Upper lobe of right lung (tissue), 1 donor: Measurements from ENCODE around the gene AMPD2. TPM values are rescaled to one million over a fixed set of nuclear protein-coding genes. Genes with fewer than 3 reads are reported as not detected.

Source experiments
- ATAC-seq: fragments of 200-7000 bp; cut with Tn5 transposase; one replicate; pipeline ENCODE4 v1.9.1; 2020; ENCODE audit warnings: mild to moderate bottlenecking, moderate library complexity
- DNase-seq: peaks from one replicate; pipeline ENCODE4 v3.0.0-alpha.2; 2020
- H3K27ac ChIP-seq: fragments of 200-600 bp; one replicate; pipeline ENCODE4 v1.8.0; 2022
- H3K27me3 ChIP-seq: fragments of 200-600 bp; one replicate; pipeline ENCODE4 v1.8.0; 2022; ENCODE audit warnings: mild to moderate bottlenecking
- H3K36me3 ChIP-seq: fragments of 200-600 bp; one replicate; pipeline ENCODE4 v1.8.0; 2022
- H3K4me1 ChIP-seq: fragments of 200-600 bp; one replicate; pipeline ENCODE4 v1.8.0; 2022
- H3K4me3 ChIP-seq: fragments of 200-600 bp; one replicate; pipeline ENCODE4 v1.8.0; 2022; ENCODE audit warnings: mild to moderate bottlenecking
- H3K9me3 ChIP-seq: fragments of 200-600 bp; one replicate; pipeline ENCODE4 v1.8.0; 2022
- CTCF ChIP-seq: fragments of 200-600 bp; IDR thresholded peaks from one replicate; pipeline ENCODE4 v1.8.0; 2022; ENCODE audit warnings: antibody characterized with exemption
- intact Hi-C: fragments of 100-400 bp; cut with DNase I; formaldehyde crosslinking; loops from one replicate; pipeline ENCODE4 v1.11.0; 2022
- total RNA-seq: library from RNA; stranded (reverse); fragmentation: NEBNext Ultra II Directional; extraction: Animal tissue kit (Norgen Biotek cat#: 25700); gene quantifications from one replicate; pipeline ENCODE4 v1.2.1, GENCODE V29; 2021
- donor health status: DM: no; HTN: yes; CAD: no; lungs with severe emphysema.

The AMPD2 gene
- total RNA-seq, 1 donor from 2014 or later, result 56.9 TPM

GRCh38 chr1:109617291-109617801 lies 2.3 kb upstream of the AMPD2 start:
- Histone ChIP-seq H3K27me3 (no peaks in the 10 kb centered on the region), H3K4me1 (peaks cover 28% of the 10 kb centered on the region), H3K36me3 (no peaks in the 10 kb centered on the region), H3K27ac (peak overlapping the region; percentile 68), H3K9me3 (no peaks in the 10 kb centered on the region), H3K4me3 (no peak overlapping the region)
- no peak for TF ChIP-seq CTCF
- no peak for DNase-seq
- peak; percentile 24 for ATAC-seq
- intact Hi-C loops, result no loop called here

GRCh38 chr1:109618661-109619575 lies 719 bp upstream of the AMPD2 start:
- Histone ChIP-seq H3K36me3 (no peaks in the 10 kb centered on the region), H3K27me3 (no peaks in the 10 kb centered on the region), H3K27ac (peak overlapping the region; percentile 82), H3K4me3 (peak overlapping the region; percentile 83), H3K9me3 (no peaks in the 10 kb centered on the region), H3K4me1 (peaks cover 44% of the 10 kb centered on the region)
- no peak for TF ChIP-seq CTCF
- DNase-seq (no peak), ATAC-seq (no peak)
- intact Hi-C loops, result no loop called here

GRCh38 chr1:109620401-109620791 lies 759 bp downstream of the AMPD2 start:
- Histone ChIP-seq H3K36me3 (no peaks in the 10 kb centered on the region), H3K27ac (peak overlapping the region; percentile 82), H3K4me3 (peak overlapping the region; percentile 83), H3K27me3 (no peaks in the 10 kb centered on the region), H3K4me1 (peaks cover 53% of the 10 kb centered on the region), H3K9me3 (no peaks in the 10 kb centered on the region)
- DNase-seq (peak; percentile 66), ATAC-seq (peak; percentile 2)
- intact Hi-C loops, result no loop called here
- TF ChIP-seq CTCF, result no peak

- DNase-seq, result peak; percentile 96
- H3K4me3 ChIP-seq, result peak overlapping the region; percentile 83
- no peaks in the 10 kb centered on the region for H3K36me3 ChIP-seq
- peak; percentile 81 for ATAC-seq
- H3K27me3 ChIP-seq, result no peaks in the 10 kb centered on the region
- H3K9me3 ChIP-seq, result no peaks in the 10 kb centered on the region
- H3K27ac ChIP-seq, result peak overlapping the region; percentile 82
- peaks cover 52% of the 10 kb centered on the region for H3K4me1 ChIP-seq
- no peak for TF ChIP-seq CTCF
- intact Hi-C loops, result no loop called here
These were observed 1.2 kb downstream of the AMPD2 start for GRCh38 chr1:109620841-109621286.

- Histone ChIP-seq H3K4me3 (peak overlapping the region; percentile 83), H3K9me3 (no peaks in the 10 kb centered on the region), H3K36me3 (peaks cover 4% of the 10 kb centered on the region), H3K27ac (peak overlapping the region; percentile 82), H3K27me3 (no peaks in the 10 kb centered on the region), H3K4me1 (peaks cover 46% of the 10 kb centered on the region)
- intact Hi-C loops, result no loop called here
- no peak for TF ChIP-seq CTCF
- ATAC-seq, result no peak
- no peak for DNase-seq
These were observed 1.9 kb downstream of the AMPD2 start for GRCh38 chr1:109621379-109622136.
